WTC11 (cell line): ENCODE measurements around the gene TSC22D2. TPM values are rescaled to one million over a fixed set of nuclear protein-coding genes. Genes with fewer than 3 reads are reported as not detected.

Source experiments
- ATAC-seq: fragments of 200-7000 bp; cut with Tn5 transposase; 2 replicates; pipeline ENCODE4 v1.10.0; 2021; ENCODE audit warnings: mild to moderate bottlenecking, moderate library complexity
- CTCF ChIA-PET: fragments of 300-600 bp; sonication (Branson Sonifier 250); formaldehyde crosslinking; loops from one replicate; lab custom pipeline; 2021; ENCODE audit warnings: antibody characterized with exemption; lab: Charles Lee
- POLR2A ChIA-PET: fragments of 350-600 bp; sonication (Branson Sonifier 250); formaldehyde crosslinking; loops from one replicate; lab custom pipeline; 2021; ENCODE audit warnings: antibody characterized with exemption; lab: Charles Lee
- DNase-seq: peaks from one replicate; pipeline ENCODE4 v3.0.0; 2021; ENCODE audit warnings: low spot score
- H3K27ac Mint-ChIP-seq: 2 replicates; pipeline ENCODE4 v1.8.0; 2021; ENCODE audit warnings: mixed read lengths
- H3K27me3 Mint-ChIP-seq: 2 replicates; pipeline ENCODE4 v1.8.0; 2021; ENCODE audit warnings: low read depth, mild to moderate bottlenecking, moderate library complexity, mixed read lengths
- H3K36me3 Mint-ChIP-seq: 2 replicates; pipeline ENCODE4 v1.8.0; 2021; ENCODE audit warnings: mixed read lengths
- H3K4me1 Mint-ChIP-seq: 2 replicates; pipeline ENCODE4 v1.8.0; 2022; ENCODE audit warnings: mixed read lengths
- H3K4me3 Mint-ChIP-seq: 2 replicates; pipeline ENCODE4 v1.8.0; 2021; ENCODE audit warnings: mild to moderate bottlenecking, moderate library complexity, mixed read lengths
- H3K9me3 Mint-ChIP-seq: 2 replicates; pipeline ENCODE4 v1.8.0; 2021; ENCODE audit warnings: mixed read lengths
- ATF1 ChIP-seq: sonication (generic); formaldehyde crosslinking; IDR thresholded peaks from 2 replicates; pipeline ENCODE4 v1.8.1; 2023; ENCODE audit warnings: mild to moderate bottlenecking, moderate library complexity, missing genetic modification reagents
- CREM ChIP-seq: sonication (generic); formaldehyde crosslinking; IDR thresholded peaks from 2 replicates; pipeline ENCODE4 v1.8.1; 2022; ENCODE audit warnings: mild to moderate bottlenecking, missing genetic modification reagents, moderate library complexity
- ESRRA ChIP-seq: sonication (generic); formaldehyde crosslinking; IDR thresholded peaks from 2 replicates; pipeline ENCODE4 v1.8.1; 2022; ENCODE audit warnings: mild to moderate bottlenecking, missing genetic modification reagents, borderline replicate concordance
- IRF2 ChIP-seq: sonication (generic); formaldehyde crosslinking; IDR thresholded peaks from 2 replicates; pipeline ENCODE4 v1.8.0; 2022; ENCODE audit warnings: low read depth, missing genetic modification reagents, borderline replicate concordance
- NR1H2 ChIP-seq: sonication (generic); formaldehyde crosslinking; IDR thresholded peaks from 2 replicates; pipeline ENCODE4 v1.9.0; 2021; ENCODE audit warnings: mild to moderate bottlenecking, moderate library complexity, missing genetic modification reagents
- TEAD4 ChIP-seq: sonication (generic); formaldehyde crosslinking; IDR thresholded peaks from 2 replicates; pipeline ENCODE4 v1.8.0; 2022; ENCODE audit warnings: mild to moderate bottlenecking, missing genetic modification reagents
- ZNF121 ChIP-seq: sonication (generic); formaldehyde crosslinking; IDR thresholded peaks from 2 replicates; pipeline ENCODE4 v1.8.0; 2023; ENCODE audit warnings: missing genetic modification reagents
- ZNF232 ChIP-seq: sonication (generic); formaldehyde crosslinking; IDR thresholded peaks from 2 replicates; pipeline ENCODE4 v1.8.0; 2022; ENCODE audit warnings: mild to moderate bottlenecking, missing genetic modification reagents
- ZNF317 ChIP-seq: sonication (generic); formaldehyde crosslinking; IDR thresholded peaks from 2 replicates; pipeline ENCODE4 v1.8.1; 2023; ENCODE audit warnings: low read depth, mild to moderate bottlenecking, moderate library complexity, missing genetic modification reagents, borderline replicate concordance
- ZNF396 ChIP-seq: fragments of 250-450 bp; sonication (Bioruptor Pico); IDR thresholded peaks from 2 replicates; pipeline ENCODE4 v1.8.0; 2021; ENCODE audit warnings: mild to moderate bottlenecking, moderate library complexity, borderline replicate concordance
- total RNA-seq: library from RNA; stranded (reverse); gene quantifications from 3 replicates; pipeline ENCODE4 v1.2.3, GENCODE V29; 2021
- TF ChIP-seq, protein P1 (sequence below): sonication (generic); formaldehyde crosslinking; IDR thresholded peaks from 2 replicates; pipeline ENCODE4 v1.8.0; 2022; ENCODE audit warnings: missing genetic modification reagents
- TF ChIP-seq, protein P2 (sequence below): sonication (generic); formaldehyde crosslinking; IDR thresholded peaks from 2 replicates; pipeline ENCODE4 v1.8.1; 2023; ENCODE audit warnings: mild to moderate bottlenecking, missing genetic modification reagents, moderate library complexity
- TF ChIP-seq, protein P3 (sequence below): sonication (generic); formaldehyde crosslinking; IDR thresholded peaks from 2 replicates; pipeline ENCODE4 v1.8.1; 2022; ENCODE audit warnings: mild to moderate bottlenecking, missing genetic modification reagents, moderate library complexity, borderline replicate concordance
- TF ChIP-seq, protein P4 (sequence below): fragments of 250-450 bp; sonication (Bioruptor Pico); IDR thresholded peaks from 2 replicates; pipeline ENCODE4 v1.9.0; 2021; ENCODE audit warnings: mild to moderate bottlenecking

The TSC22D2 gene
- total RNA-seq, 1 experiment from 2014 or later = 24.0 TPM

DNA sequence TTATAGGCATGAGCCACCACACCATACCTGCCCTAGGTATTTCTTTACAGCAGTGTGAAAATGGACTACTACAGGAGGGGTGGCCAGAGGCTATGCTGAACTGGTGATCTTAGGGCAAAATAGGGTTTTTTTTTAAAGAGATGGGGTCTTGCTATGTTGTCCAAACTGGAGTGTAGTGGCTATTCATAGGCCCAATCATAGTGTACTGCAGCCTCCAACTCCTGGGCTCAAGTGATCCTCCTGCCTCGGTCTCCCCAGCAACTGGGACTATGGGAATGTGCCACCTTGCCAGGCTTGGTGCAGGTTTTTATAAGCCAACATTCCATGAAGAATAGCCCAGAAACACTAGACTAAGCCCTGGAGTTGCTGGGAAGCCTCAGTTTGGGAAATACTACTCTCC, 28.6 kb upstream of the TSC22D2 start:
- CTCF ChIA-PET = no interaction called here

DNA sequence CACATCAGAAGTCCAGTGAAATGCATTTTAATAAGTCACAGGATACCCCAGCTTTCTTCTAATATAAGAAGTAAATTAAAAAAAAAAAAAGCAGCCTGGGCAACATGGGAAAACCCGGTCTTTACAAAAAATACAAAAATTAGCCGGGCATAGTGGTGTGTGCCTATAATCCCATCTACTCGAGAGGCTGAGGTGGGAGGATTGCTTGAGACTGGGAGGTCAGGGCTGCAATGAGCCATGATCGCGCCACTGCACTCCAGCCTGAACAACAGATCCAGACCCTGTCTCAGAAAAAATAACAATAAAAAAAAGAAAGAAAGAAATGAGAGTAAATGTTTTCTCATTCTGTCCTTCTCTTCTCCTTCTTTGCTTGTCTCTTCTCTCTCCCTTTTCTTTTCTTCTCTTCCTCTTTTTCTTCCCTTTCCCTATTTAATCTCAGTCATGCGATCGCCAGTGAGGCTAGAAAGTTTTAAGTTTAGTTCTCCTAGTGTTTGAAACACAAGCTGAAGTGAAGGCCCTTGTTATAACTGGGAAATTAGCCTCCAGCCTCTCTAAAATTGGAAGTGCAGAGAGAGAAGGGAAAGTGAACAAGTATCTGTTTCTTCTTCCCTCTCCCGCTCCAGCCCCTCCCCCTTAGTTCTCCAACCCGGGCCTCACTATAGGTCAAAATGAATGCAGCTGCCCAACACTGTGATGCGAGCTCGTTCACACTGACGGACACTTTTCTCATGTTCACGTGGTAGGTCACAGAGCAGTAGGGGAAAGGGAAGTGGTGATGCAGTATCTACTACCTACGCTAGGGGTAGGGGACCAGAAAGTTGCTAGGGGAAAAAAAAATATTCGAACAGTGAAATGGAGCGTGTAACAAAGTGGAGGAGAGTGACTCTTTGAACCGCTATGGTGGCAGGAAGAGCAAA, 23.5 kb upstream of the TSC22D2 start:
- peak overlapping the region; percentile 36 for H3K4me3 Mint-ChIP-seq
- no peaks in the 10 kb centered on the region for H3K27me3 Mint-ChIP-seq
- ATAC-seq = peak; percentile 100
- H3K9me3 Mint-ChIP-seq = peaks cover 1% of the 10 kb centered on the region
- POLR2A ChIA-PET = interaction anchor here (0.6 to 1.2 kb wide), 2 partner anchors 24 to 161 kb away, joined by 3 to 4 read pairs; partner anchors contain the start of gene TSC22D2
- peaks cover 18% of the 10 kb centered on the region for H3K4me1 Mint-ChIP-seq
- no peaks in the 10 kb centered on the region for H3K36me3 Mint-ChIP-seq
- DNase-seq = peak; percentile 51
- TF ChIP-seq, protein P1, sequence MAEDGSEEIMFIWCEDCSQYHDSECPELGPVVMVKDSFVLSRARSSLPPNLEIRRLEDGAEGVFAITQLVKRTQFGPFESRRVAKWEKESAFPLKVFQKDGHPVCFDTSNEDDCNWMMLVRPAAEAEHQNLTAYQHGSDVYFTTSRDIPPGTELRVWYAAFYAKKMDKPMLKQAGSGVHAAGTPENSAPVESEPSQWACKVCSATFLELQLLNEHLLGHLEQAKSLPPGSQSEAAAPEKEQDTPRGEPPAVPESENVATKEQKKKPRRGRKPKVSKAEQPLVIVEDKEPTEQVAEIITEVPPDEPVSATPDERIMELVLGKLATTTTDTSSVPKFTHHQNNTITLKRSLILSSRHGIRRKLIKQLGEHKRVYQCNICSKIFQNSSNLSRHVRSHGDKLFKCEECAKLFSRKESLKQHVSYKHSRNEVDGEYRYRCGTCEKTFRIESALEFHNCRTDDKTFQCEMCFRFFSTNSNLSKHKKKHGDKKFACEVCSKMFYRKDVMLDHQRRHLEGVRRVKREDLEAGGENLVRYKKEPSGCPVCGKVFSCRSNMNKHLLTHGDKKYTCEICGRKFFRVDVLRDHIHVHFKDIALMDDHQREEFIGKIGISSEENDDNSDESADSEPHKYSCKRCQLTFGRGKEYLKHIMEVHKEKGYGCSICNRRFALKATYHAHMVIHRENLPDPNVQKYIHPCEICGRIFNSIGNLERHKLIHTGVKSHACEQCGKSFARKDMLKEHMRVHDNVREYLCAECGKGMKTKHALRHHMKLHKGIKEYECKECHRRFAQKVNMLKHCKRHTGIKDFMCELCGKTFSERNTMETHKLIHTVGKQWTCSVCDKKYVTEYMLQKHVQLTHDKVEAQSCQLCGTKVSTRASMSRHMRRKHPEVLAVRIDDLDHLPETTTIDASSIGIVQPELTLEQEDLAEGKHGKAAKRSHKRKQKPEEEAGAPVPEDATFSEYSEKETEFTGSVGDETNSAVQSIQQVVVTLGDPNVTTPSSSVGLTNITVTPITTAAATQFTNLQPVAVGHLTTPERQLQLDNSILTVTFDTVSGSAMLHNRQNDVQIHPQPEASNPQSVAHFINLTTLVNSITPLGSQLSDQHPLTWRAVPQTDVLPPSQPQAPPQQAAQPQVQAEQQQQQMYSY (CRISPR knock-in tag) = no peak
- TF ChIP-seq, protein P2, sequence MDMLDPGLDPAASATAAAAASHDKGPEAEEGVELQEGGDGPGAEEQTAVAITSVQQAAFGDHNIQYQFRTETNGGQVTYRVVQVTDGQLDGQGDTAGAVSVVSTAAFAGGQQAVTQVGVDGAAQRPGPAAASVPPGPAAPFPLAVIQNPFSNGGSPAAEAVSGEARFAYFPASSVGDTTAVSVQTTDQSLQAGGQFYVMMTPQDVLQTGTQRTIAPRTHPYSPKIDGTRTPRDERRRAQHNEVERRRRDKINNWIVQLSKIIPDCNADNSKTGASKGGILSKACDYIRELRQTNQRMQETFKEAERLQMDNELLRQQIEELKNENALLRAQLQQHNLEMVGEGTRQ = peak; percentile 69
- TF ChIP-seq, all 79 proteins: peak for 1
- CTCF ChIA-PET = interaction anchor here (0.6 to 1.6 kb wide), 15 partner anchors 8 to 159 kb away, joined by 3 to 17 read pairs (median 4); partner anchors contain the start of gene TSC22D2
- peak overlapping the region; percentile 89 for H3K27ac Mint-ChIP-seq

More for the DNA sequence above, 28.6 kb upstream of the TSC22D2 start:
- ATAC-seq (0 out of 2 replicates have a peak, but pooled peaks have one; percentile 48), DNase-seq (no peak)
- H3K4me1 Mint-ChIP-seq = peaks cover 31% of the 10 kb centered on the region
- H3K27me3 Mint-ChIP-seq = no peaks in the 10 kb centered on the region
- POLR2A ChIA-PET = no interaction called here
- no peak overlapping the region for H3K4me3 Mint-ChIP-seq
- H3K27ac Mint-ChIP-seq = no peak overlapping the region
- no peak for TF ChIP-seq IRF2 (CRISPR knock-in tag)
- TF ChIP-seq ZNF121 (CRISPR knock-in tag) = peak; percentile 51
- TF ChIP-seq, protein P3, sequence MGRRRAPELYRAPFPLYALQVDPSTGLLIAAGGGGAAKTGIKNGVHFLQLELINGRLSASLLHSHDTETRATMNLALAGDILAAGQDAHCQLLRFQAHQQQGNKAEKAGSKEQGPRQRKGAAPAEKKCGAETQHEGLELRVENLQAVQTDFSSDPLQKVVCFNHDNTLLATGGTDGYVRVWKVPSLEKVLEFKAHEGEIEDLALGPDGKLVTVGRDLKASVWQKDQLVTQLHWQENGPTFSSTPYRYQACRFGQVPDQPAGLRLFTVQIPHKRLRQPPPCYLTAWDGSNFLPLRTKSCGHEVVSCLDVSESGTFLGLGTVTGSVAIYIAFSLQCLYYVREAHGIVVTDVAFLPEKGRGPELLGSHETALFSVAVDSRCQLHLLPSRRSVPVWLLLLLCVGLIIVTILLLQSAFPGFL = no peak
- no peak for TF ChIP-seq ZNF232 (CRISPR knock-in tag)
- TF ChIP-seq TEAD4 (CRISPR knock-in tag) = no peak
- no peak for TF ChIP-seq ZNF317 (CRISPR knock-in tag)
- TF ChIP-seq ATF1 (CRISPR knock-in tag) = no peak
- TF ChIP-seq, protein P4, sequence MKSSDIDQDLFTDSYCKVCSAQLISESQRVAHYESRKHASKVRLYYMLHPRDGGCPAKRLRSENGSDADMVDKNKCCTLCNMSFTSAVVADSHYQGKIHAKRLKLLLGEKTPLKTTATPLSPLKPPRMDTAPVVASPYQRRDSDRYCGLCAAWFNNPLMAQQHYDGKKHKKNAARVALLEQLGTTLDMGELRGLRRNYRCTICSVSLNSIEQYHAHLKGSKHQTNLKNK (CRISPR knock-in tag) = no peak
- no peak for TF ChIP-seq NR1H2
- H3K9me3 Mint-ChIP-seq = peaks cover 3% of the 10 kb centered on the region
- H3K36me3 Mint-ChIP-seq = no peaks in the 10 kb centered on the region

DNA sequence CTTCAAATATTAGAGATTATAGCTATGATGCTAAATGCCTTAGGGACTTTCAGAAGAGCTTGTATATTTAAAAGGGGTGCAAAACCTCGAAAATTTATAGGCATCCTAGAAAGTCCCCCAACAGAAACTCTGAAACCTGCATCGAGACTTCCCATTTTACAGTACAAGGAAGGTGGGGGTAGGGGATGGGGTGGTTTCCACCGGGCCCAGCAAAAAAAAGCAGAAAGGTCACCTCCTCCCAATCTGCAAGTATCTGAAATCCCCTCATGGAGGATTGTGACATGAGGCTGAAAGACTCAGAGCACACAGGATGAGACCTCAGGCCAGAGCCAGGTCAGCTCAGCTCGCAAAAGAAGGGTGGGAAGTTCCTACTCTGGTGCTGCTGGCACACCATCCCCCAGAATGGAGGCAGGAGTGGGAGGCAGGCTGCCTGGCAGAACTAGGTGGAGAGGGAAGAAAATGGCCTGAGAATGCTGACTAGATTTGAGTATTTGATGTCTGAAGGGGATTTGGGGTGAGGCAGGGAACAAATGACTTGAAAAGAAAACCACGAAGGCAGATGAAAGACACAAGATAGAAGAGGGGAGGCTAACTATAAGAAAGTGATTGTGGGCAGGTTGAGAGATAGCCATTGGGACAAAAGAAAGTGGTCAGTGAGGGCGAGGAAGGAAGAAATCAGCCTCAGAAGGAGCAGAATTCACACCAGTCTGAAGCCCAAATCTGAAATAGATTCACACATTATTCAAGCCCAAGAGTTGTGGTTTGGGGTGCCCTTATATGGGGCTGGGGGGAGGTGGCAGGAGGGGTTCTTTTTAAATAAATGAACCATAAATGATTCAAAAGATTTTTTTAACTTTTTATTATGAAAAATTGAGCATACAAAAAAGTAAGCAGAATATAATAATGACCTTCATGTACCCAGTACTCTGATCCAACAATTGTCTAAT, 22.5 kb upstream of the TSC22D2 start:
- Mint-ChIP-seq H3K4me3 (no peak overlapping the region), H3K27me3 (no peaks in the 10 kb centered on the region), H3K36me3 (no peaks in the 10 kb centered on the region), H3K27ac (no peak overlapping the region), H3K9me3 (no peaks in the 10 kb centered on the region), H3K4me1 (peaks cover 13% of the 10 kb centered on the region)
- ChIA-PET POLR2A (interaction anchor here (1.2 kb wide), 1 partner anchor 23 kb away, joined by 3 read pairs; the partner anchor contains the start of gene TSC22D2), CTCF (interaction anchor here (0.8 to 1.6 kb wide), 7 partner anchors 9 to 160 kb away, joined by 4 to 17 read pairs (median 6); partner anchors contain the start of gene TSC22D2)
- DNase-seq = no peak
- ATAC-seq = no peak
- TF ChIP-seq ZNF396 (CRISPR knock-in tag) (no peak), ESRRA (no peak), CREM (no peak), ZNF232 (CRISPR knock-in tag) (no peak), ATF1 (CRISPR knock-in tag) (no peak)
- TF ChIP-seq, protein P1 (CRISPR knock-in tag) = no peak
